Measurements from ENCODE around the gene WBP1L. TPM values are rescaled to one million over a fixed set of nuclear protein-coding genes. Genes with fewer than 3 reads are reported as not detected.

WBP1L gene
- total RNA-seq, 3 donors from 2014 or later (not counting 1 experiment from before 2014, with no cell fraction given) = 34.6 to 48.4 (median 47.9) TPM

- no peaks in the 10 kb centered on the region for H3K36me3 Mint-ChIP-seq
- H3K36me3 ChIP-seq (ENCODE audit: control insufficient read depth, insufficient read depth, low read length) = peaks cover 4% of the 10 kb centered on the region
These were observed 23.4 kb upstream of the WBP1L start for GRCh38 chr10:102720337-102720736.

GRCh38 chr10:102720775-102721301 lies 22.9 kb upstream of the WBP1L start:
- no peak for ATAC-seq
- intact Hi-C loops (cut with micrococcal nuclease) = no loop called here
- peaks cover 4% of the 10 kb centered on the region for H3K36me3 ChIP-seq (ENCODE audit: control insufficient read depth, insufficient read depth, low read length)
- H3K9me3 Mint-ChIP-seq = no peaks in the 10 kb centered on the region
- H3K4me3 ChIP-seq (ENCODE audit: low read length) = no peak overlapping the region
- no peak overlapping the region for H3K4me3 Mint-ChIP-seq
- WGBS (ENCODE audit: insufficient coverage) = 98% methylated on average over 3 of the region's 6 CpGs
- no peak overlapping the region for H3K27ac Mint-ChIP-seq
- DNase-seq = no peak
- H3K27me3 Mint-ChIP-seq (ENCODE audit: low read depth in 2 of 2) = no peaks in the 10 kb centered on the region
- H3K4me1 ChIP-seq (ENCODE audit: control insufficient read depth, insufficient read depth, low read length) = no peaks in the 10 kb centered on the region
- no peaks in the 10 kb centered on the region for H3K9me3 ChIP-seq (ENCODE audit: control insufficient read depth, insufficient read depth, low read length)
- H3K4me1 Mint-ChIP-seq = peaks cover 0 to 5% of the 10 kb centered on the region in 2 donors
- no peaks in the 10 kb centered on the region for H3K36me3 Mint-ChIP-seq
- no peak overlapping the region for H3K27ac ChIP-seq (ENCODE audit: low read length)
- no peak for TF ChIP-seq CTCF (IDR thresholded peaks at IDR 0.05)
- no peaks in the 10 kb centered on the region for H3K27me3 ChIP-seq (ENCODE audit: control insufficient read depth, insufficient read depth, low read length)

More at GRCh38 chr10:102720337-102720736, 23.4 kb upstream of the WBP1L start:
- no peak overlapping the region for H3K4me3 ChIP-seq (ENCODE audit: low read length)
- intact Hi-C loops (cut with micrococcal nuclease) = no loop called here
- no peaks in the 10 kb centered on the region for H3K27me3 Mint-ChIP-seq (ENCODE audit: low read depth in 2 of 2)
- no peak for ATAC-seq
- H3K27ac ChIP-seq (ENCODE audit: low read length) = no peak overlapping the region
- no peak for TF ChIP-seq CTCF (IDR thresholded peaks at IDR 0.05)
- peaks cover 0 to 5% of the 10 kb centered on the region in 2 donors for H3K4me1 Mint-ChIP-seq
- no peaks in the 10 kb centered on the region for H3K27me3 ChIP-seq (ENCODE audit: control insufficient read depth, insufficient read depth, low read length)
- no peaks in the 10 kb centered on the region for H3K9me3 ChIP-seq (ENCODE audit: control insufficient read depth, insufficient read depth, low read length)
- no peaks in the 10 kb centered on the region for H3K9me3 Mint-ChIP-seq
- WGBS (ENCODE audit: insufficient coverage) = 98% methylated on average over 2 of the region's 3 CpGs
- H3K4me3 Mint-ChIP-seq = no peak overlapping the region
- H3K4me1 ChIP-seq (ENCODE audit: control insufficient read depth, insufficient read depth, low read length) = peaks cover 3% of the 10 kb centered on the region
- no peak overlapping the region for H3K27ac Mint-ChIP-seq
- DNase-seq = no peak

- ATAC-seq (no peak), DNase-seq (no peak)
- Histone ChIP-seq H3K4me3 (ENCODE audit: low read length) (no peak overlapping the region), H3K9me3 (ENCODE audit: control insufficient read depth, insufficient read depth, low read length) (no peaks in the 10 kb centered on the region), H3K36me3 (ENCODE audit: control insufficient read depth, insufficient read depth, low read length) (peaks cover 6% of the 10 kb centered on the region), H3K27ac (ENCODE audit: low read length) (no peak overlapping the region), H3K27me3 (ENCODE audit: control insufficient read depth, insufficient read depth, low read length) (no peaks in the 10 kb centered on the region), H3K4me1 (ENCODE audit: control insufficient read depth, insufficient read depth, low read length) (no peaks in the 10 kb centered on the region)
- Mint-ChIP-seq H3K27ac (no peak overlapping the region), H3K4me3 (no peak overlapping the region), H3K27me3 (ENCODE audit: low read depth in 2 of 2) (no peaks in the 10 kb centered on the region), H3K9me3 (no peaks in the 10 kb centered on the region), H3K4me1 (peaks cover 0 to 5% of the 10 kb centered on the region in 2 donors), H3K36me3 (no peaks in the 10 kb centered on the region)
- intact Hi-C loops (cut with micrococcal nuclease) = no loop called here
- TF ChIP-seq CTCF (IDR thresholded peaks at IDR 0.05) = no peak
- 89% methylated on average over 4 of the region's 4 CpGs for WGBS (ENCODE audit: insufficient coverage)
These were observed 21.8 kb upstream of the WBP1L start for GRCh38 chr10:102721954-102722353.

- ATAC-seq = no peak
- H3K27ac ChIP-seq (ENCODE audit: low read length) = no peak overlapping the region
- H3K4me3 Mint-ChIP-seq = no peak overlapping the region
- WGBS (ENCODE audit: insufficient coverage) = 98% methylated on average over 3 of the region's 4 CpGs
- H3K4me1 Mint-ChIP-seq = peaks cover 6% of the 10 kb centered on the region in 2 donors
- peaks cover 9% of the 10 kb centered on the region for H3K36me3 ChIP-seq (ENCODE audit: control insufficient read depth, insufficient read depth, low read length)
- H3K4me1 ChIP-seq (ENCODE audit: control insufficient read depth, insufficient read depth, low read length) = peaks cover 8% of the 10 kb centered on the region
- no peaks in the 10 kb centered on the region for H3K36me3 Mint-ChIP-seq
- TF ChIP-seq CTCF (IDR thresholded peaks at IDR 0.05) = no peak
- H3K27me3 ChIP-seq (ENCODE audit: control insufficient read depth, insufficient read depth, low read length) = no peaks in the 10 kb centered on the region
- H3K4me3 ChIP-seq (ENCODE audit: low read length) = no peak overlapping the region
- no peaks in the 10 kb centered on the region for H3K9me3 Mint-ChIP-seq
- intact Hi-C loops (cut with micrococcal nuclease) = no loop called here
- H3K27me3 Mint-ChIP-seq (ENCODE audit: low read depth in 2 of 2) = no peaks in the 10 kb centered on the region
- H3K27ac Mint-ChIP-seq = no peak overlapping the region
- no peak for DNase-seq
- no peaks in the 10 kb centered on the region for H3K9me3 ChIP-seq (ENCODE audit: control insufficient read depth, insufficient read depth, low read length)
These were observed 19.8 kb upstream of the WBP1L start for GRCh38 chr10:102723989-102724388.

All from natural killer cell (primary cell).